Measurements from ENCODE around the gene KRTAP10-12.

- no peak for TF ChIP-seq CTCF (IDR thresholded peaks at IDR 0.05)
- TF ChIP-seq POLR2A (IDR thresholded peaks at IDR 0.05), result no peak
Measured at GRCh38 chr21:44724926-44725325, 28.0 kb downstream of the KRTAP10-12 start.

Data from prostate gland (tissue), 2 donors.